Testis (tissue), 3 donors: Measurements from ENCODE around the gene BMP8A. TPM values are rescaled to one million over a fixed set of nuclear protein-coding genes. Genes with fewer than 3 reads are reported as not detected.

Experiments
- DNase-seq: peaks from one replicate; pipeline ENCODE4 v3.0.0-alpha.2; 2019
- H3K27ac ChIP-seq, 2 donors: fragments of 200-600 bp; sonication (generic); one replicate each; pipeline ENCODE4 v1.5.1; 2019
- H3K27me3 ChIP-seq: fragments of 200-600 bp; sonication (generic); one replicate; pipeline ENCODE4 v1.5.1; 2019
- H3K36me3 ChIP-seq: fragments of 200-600 bp; sonication (generic); one replicate; pipeline ENCODE4 v1.5.1; 2017; ENCODE audit warnings: low read depth; ENCODE audit errors: missing control alignments
- H3K4me1 ChIP-seq: fragments of 200-600 bp; sonication (generic); one replicate; pipeline ENCODE4 v1.5.1; 2019
- H3K4me3 ChIP-seq, 2 donors: fragments of 200-600 bp; sonication (generic); one replicate each; pipeline ENCODE4 v1.5.1; 2017 to 2019
- H3K9me3 ChIP-seq: fragments of 200-600 bp; sonication (generic); one replicate; pipeline ENCODE4 v1.5.1; 2017
- CTCF ChIP-seq, 3 experiments: fragments of 450-650 bp in 2 of 3; fragments of 200-600 bp in 1 of 3; sonication (generic) in 1 of 3; IDR thresholded peaks; one replicate each; pipeline ENCODE4 v1.5.1; 2016 to 2019; ENCODE audit warnings: antibody characterized with exemption in 3 of 3, mild to moderate bottlenecking in 2 of 3, moderate library complexity in 1 of 3
- POLR2A ChIP-seq: fragments of 450-650 bp; IDR thresholded peaks from one replicate; pipeline ENCODE4 v1.6.1; 2017; ENCODE audit warnings: antibody characterized with exemption, mild to moderate bottlenecking, moderate library complexity
- WGBS, 2 donors: methylation state at CpG; one replicate each; pipeline ENCODE4 v1.1.5; 2018; 5-methylcytosine and 5-hydroxymethylcytosine counted together
- intact Hi-C: fragments of 100-400 bp; cut with DNase I; formaldehyde crosslinking; loops from one replicate; pipeline ENCODE4 v1.15.1; 2023; ENCODE audit warnings: low total_unique reads
- polyA plus RNA-seq: library from polyadenylated mRNA; stranded (reverse); fragments of 350-450 nt; fragmentation: Illumina TruSeq; extraction: RNeasy Lipid Tissue Mini Kit (QIAGEN cat#74804); gene quantifications from one replicate; pipeline ENCODE4 v1.2.3, GENCODE V29; 2014; ENCODE audit warnings: low read depth, low replicate concordance; ENCODE audit not compliant: insufficient read depth
- small RNA-seq, 2 donors: library from RNA; depleted of rRNA; stranded (forward); fragments of <200 nt; gene quantifications; one replicate each; pipeline ENCODE3, GENCODE V24; 2016
- total RNA-seq, 2 donors: library from RNA; depleted of rRNA; stranded (reverse); fragments of >200 nt; gene quantifications; one replicate each; pipeline ENCODE4 v1.2.3, GENCODE V29; 2016

Gene BMP8A
- total and polyA plus RNA-seq, 3 donors from 2014 or later: 4.3 to 15.0 (median 5.6) TPM

GRCh38 chr1:39572379-39573096, 81.1 kb downstream of the BMP8A start:
- no peak overlapping the region for H3K4me3 ChIP-seq
- peaks cover 14% of the 10 kb centered on the region for H3K4me1 ChIP-seq
- H3K27ac ChIP-seq: no peak overlapping the region
- TF ChIP-seq CTCF (IDR thresholded peaks at IDR 0.05) (no peak), POLR2A (no peak)
- intact Hi-C loops: no loop called here
- no peaks in the 10 kb centered on the region for H3K9me3 ChIP-seq
- DNase-seq: no peak
- H3K27me3 ChIP-seq: no peaks in the 10 kb centered on the region
- H3K36me3 ChIP-seq: no peaks in the 10 kb centered on the region
- 39 to 49% methylated on average over 5 of the region's 5 CpGs for whole genome bisulfite sequencing, 2 donors

- 80 to 95% methylated on average over 1 of the region's 1 CpG for WGBS, 2 donors
- no peak overlapping the region for H3K4me3 ChIP-seq
- DNase-seq: no peak
- no peak overlapping the region for H3K27ac ChIP-seq
- no peaks in the 10 kb centered on the region for H3K36me3 ChIP-seq
- no peaks in the 10 kb centered on the region for H3K9me3 ChIP-seq
- intact Hi-C loops: no loop called here
- H3K27me3 ChIP-seq: no peaks in the 10 kb centered on the region
- H3K4me1 ChIP-seq: peaks cover 14% of the 10 kb centered on the region
- no peak for TF ChIP-seq POLR2A
- TF ChIP-seq CTCF (IDR thresholded peaks at IDR 0.05): no peak
Measured at GRCh38 chr1:39573097-39573465, 81.6 kb downstream of the BMP8A start.

DNA sequence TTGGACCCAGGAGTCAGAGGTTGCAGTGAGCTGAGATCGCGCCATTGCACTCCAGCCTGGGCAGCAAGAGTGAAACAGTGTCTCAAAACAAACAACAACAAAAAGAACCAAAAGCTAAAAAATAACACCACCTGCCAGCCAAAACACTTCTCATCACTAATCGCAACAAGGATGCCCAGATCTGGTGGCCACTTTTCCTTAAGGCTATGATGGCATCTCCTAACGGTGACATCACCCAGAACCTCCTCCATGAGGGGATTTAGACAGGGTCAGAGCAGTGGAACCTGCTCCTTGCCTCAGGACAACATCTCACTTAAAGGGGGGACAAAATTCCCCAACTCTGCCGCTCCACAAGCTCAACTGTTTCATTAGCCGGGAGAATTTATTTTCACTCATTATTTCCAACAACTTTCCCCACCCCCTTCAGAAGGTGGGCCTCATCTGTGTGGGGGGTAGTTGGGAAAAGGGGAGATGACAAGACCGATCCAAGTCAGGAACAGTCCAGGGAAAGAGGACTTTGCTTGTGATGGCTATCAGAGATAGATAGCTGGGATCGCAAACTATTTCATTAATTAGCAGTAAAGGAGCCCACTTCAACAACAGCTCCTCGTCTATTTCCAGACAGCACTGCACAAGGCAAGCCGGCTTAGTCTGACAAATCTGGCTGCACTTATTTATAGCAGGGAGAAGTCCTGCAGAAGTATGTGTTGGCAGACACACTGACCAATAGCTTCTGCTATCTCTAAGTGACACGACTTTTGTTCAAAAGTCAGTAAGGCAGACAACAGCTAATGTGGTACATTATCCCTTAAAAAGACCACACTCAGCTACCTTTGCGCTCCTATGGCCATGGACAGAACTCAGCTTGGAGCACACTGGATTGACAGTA, 82.5 kb downstream of the BMP8A start:
- Histone ChIP-seq H3K27ac (peak overlapping the region in 1 of 2 donors; percentile 45), H3K4me3 (peak overlapping the region in 1 of 2 donors; percentile 91), H3K4me1 (peaks cover 14% of the 10 kb centered on the region), H3K9me3 (no peaks in the 10 kb centered on the region), H3K27me3 (no peaks in the 10 kb centered on the region), H3K36me3 (no peaks in the 10 kb centered on the region)
- TF ChIP-seq CTCF (IDR thresholded peaks at IDR 0.05) (no peak), POLR2A (no peak)
- no peak for DNase-seq
- intact Hi-C loops: no loop called here
- 26 to 37% methylated on average over 12 of the region's 12 CpGs for WGBS, 2 donors

GRCh38 chr1:39574646-39575045, 83.2 kb downstream of the BMP8A start:
- H3K36me3 ChIP-seq: no peaks in the 10 kb centered on the region
- TF ChIP-seq POLR2A (no peak), CTCF (IDR thresholded peaks at IDR 0.05) (no peak)
- no peaks in the 10 kb centered on the region for H3K9me3 ChIP-seq
- H3K27me3 ChIP-seq: no peaks in the 10 kb centered on the region
- H3K27ac ChIP-seq: peak overlapping the region; percentile 79 to 95
- DNase-seq: peak; percentile 38
- intact Hi-C loops: no loop called here
- H3K4me1 ChIP-seq: peaks cover 14% of the 10 kb centered on the region
- 8 to 15% methylated on average over 3 to 5 of the region's 5 CpGs for WGBS, 2 donors
- H3K4me3 ChIP-seq: peak overlapping the region; percentile 91 to 96

Small RNA genes lying within 50 kb of the gene (small RNA-seq; reads per million reads assigned to genes)
- 6.9 to 13.6 reads per million in 2 donors for gene SNORA55

Other genes with a start within 250 kb of the BMP8A start
- gene PABPC4, start 85.2 kb downstream of the BMP8A start, total RNA-seq: 100 to 1,000 TPM; 407 to 411 TPM
- 229 TPM for gene PABPC4, start 85.2 kb downstream of the BMP8A start, polyA plus RNA-seq
- gene HEYL, start 148.0 kb downstream of the BMP8A start, total RNA-seq: 10 to 100 TPM; 52.8 to 55.5 TPM
- 44.7 TPM for gene HEYL, start 148.0 kb downstream of the BMP8A start, polyA plus RNA-seq
- gene NT5C1A, start 180.5 kb downstream of the BMP8A start, total RNA-seq: 1 to 10 TPM; 2.1 to 3.2 TPM
- 1.0 TPM for gene NT5C1A, start 180.5 kb downstream of the BMP8A start, polyA plus RNA-seq
- gene HPCAL4, start 199.8 kb downstream of the BMP8A start, total RNA-seq: 10 to 100 TPM in 1 of 2 donors, 1 to 10 TPM in 1; 6.9 to 24.5 TPM
- gene HPCAL4, start 199.8 kb downstream of the BMP8A start, polyA plus RNA-seq: 17.3 TPM
- 10 to 100 TPM; 71.5 to 82.8 TPM for gene PPIE, start 247.2 kb downstream of the BMP8A start, total RNA-seq
- 109 TPM for gene PPIE, start 247.2 kb downstream of the BMP8A start, polyA plus RNA-seq